Transverse colon (tissue), 3 donors: ENCODE data around the gene SF3B1.

Source experiments
- CTCF ChIP-seq, 5 experiments: fragments of 200-600 bp in 3 of 5; fragments of 450-650 bp in 2 of 5; sonication (generic) in 3 of 5; IDR thresholded peaks; 1 replicate in 2 of 5; 2 replicates in 3 of 5; pipeline ENCODE4 v1.5.1; 2016 to 2017; ENCODE audit warnings: antibody characterized with exemption in 5 of 5, inconsistent platforms in 3 of 5, mild to moderate bottlenecking in 2 of 5, moderate library complexity in 1 of 5
- POLR2A ChIP-seq: fragments of 450-650 bp; IDR thresholded peaks from one replicate; pipeline ENCODE4 v1.6.1; 2016; ENCODE audit warnings: antibody characterized with exemption, mild to moderate bottlenecking, moderate library complexity

DNA sequence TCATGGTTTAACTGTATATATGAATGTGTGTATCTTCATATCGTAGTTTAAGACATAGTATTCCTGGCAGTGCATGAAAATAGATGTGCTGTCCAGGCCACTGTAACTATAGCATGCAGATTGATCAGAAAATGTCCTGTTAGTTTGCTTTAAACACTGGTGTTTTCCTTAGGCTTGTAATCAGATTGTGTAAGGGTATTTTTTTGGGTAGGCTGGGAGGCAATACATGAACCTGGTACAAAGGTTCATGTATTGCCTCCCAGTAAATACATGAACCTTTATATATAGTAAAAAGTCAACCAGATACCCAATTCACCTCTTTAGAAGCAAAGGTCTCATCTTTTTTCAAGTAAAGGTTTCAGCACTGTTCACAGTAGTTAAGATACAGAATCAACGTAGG is 20.1 kb upstream of the SF3B1 start:
- TF ChIP-seq CTCF (IDR thresholded peaks at IDR 0.05) (no peak), POLR2A (no peak)
